ENCODE data around the gene ARF4. TPM values are rescaled to one million over a fixed set of nuclear protein-coding genes. Genes with fewer than 3 reads are reported as not detected.

ARF4 gene
- total and polyA plus RNA-seq, 2 of the 4 experiments (the other 2 are of a cell fraction): 172 to 412 TPM

- no peaks in the 10 kb centered on the region for H3K9me3 ChIP-seq (ENCODE audit: control insufficient read depth, insufficient read depth, low read length)
- H3K14ac ChIP-seq (replicated peaks; ENCODE audit: low read depth, low read length): no peak overlapping the region
- no peak overlapping the region for H3K18ac ChIP-seq (ENCODE audit: low read depth, low read length)
- H3K79me1 ChIP-seq (ENCODE audit: low read depth in 1 of 2, low read length in 2 of 2): no peaks in the 10 kb centered on the region
- dilution Hi-C loops (cut with HindIII; ENCODE audit: low sequenced_read_pairs, unreplicated experiment): no loop called here
- intact Hi-C loops (cut with micrococcal nuclease): no loop called here
- no peaks in the 10 kb centered on the region; the same call in 1 of the 2 replicates for H3K27me3 ChIP-seq (ENCODE audit: control insufficient read depth, insufficient read depth, low read length)
- no peak overlapping the region for H4K8ac ChIP-seq (ENCODE audit: low read depth in 2 of 2, low read length in 2 of 2)
- DNase-seq: no peak
- H2BK20ac ChIP-seq (ENCODE audit: low read depth, low read length): no peak overlapping the region
- H3K56ac ChIP-seq (ENCODE audit: extremely low read depth, insufficient read depth, low read length): no peak overlapping the region
- H3K27ac ChIP-seq (ENCODE audit: insufficient read depth, low read length): no peak overlapping the region
- H3K4ac ChIP-seq (ENCODE audit: low read depth, low read length): no peak overlapping the region
- no peak overlapping the region for H4K5ac ChIP-seq (ENCODE audit: low read depth, low read length)
- no peak overlapping the region for H3K4me2 ChIP-seq (ENCODE audit: low read depth, low read length)
- no peak overlapping the region for H3K23ac ChIP-seq (ENCODE audit: low read depth, low read length)
- peaks cover 3% of the 10 kb centered on the region for H3K4me1 ChIP-seq (ENCODE audit: control insufficient read depth, insufficient read depth, low read length)
- POLR2A ChIA-PET (ENCODE audit: unreplicated experiment): no interaction called here
- H4K91ac ChIP-seq (ENCODE audit: insufficient read depth, low read depth, low read length): no peak overlapping the region
- H3K9me1 ChIP-seq (ENCODE audit: insufficient read depth, low read length): no peaks in the 10 kb centered on the region
- no peaks in the 10 kb centered on the region for H3K36me3 ChIP-seq (ENCODE audit: control insufficient read depth, insufficient read depth, low read length)
- CTCF ChIA-PET: no interaction called here
- H3K9ac ChIP-seq (ENCODE audit: low read depth, low read length): no peak overlapping the region
- BruUV-seq (replicated peaks): no TSS peak
- H2AK5ac ChIP-seq (ENCODE audit: low read depth, low read length): no peak overlapping the region
- H2BK15ac ChIP-seq (ENCODE audit: low read depth, low read length): no peak overlapping the region
- H2BK120ac ChIP-seq (ENCODE audit: low read depth, low read length): no peak overlapping the region
- in situ Hi-C loops (cut with MboI; ENCODE audit: low sequenced_read_pairs): no loop called here
- no peak overlapping the region for H2AK9ac ChIP-seq (replicated peaks; ENCODE audit: low read depth, low read length, poor library complexity)
- TF ChIP-seq POLR2A (IDR thresholded peaks at IDR 0.05; ENCODE audit: low read depth, low read length): no peak
- no peak for TF ChIP-seq BHLHE40 (IDR thresholded peaks at IDR 0.05; ENCODE audit: low read depth, low read length)
- TF ChIP-seq CTCF (conservative IDR thresholded peaks at IDR 0.05; ENCODE audit: low read depth, low read length): no peak
- no peak for TF ChIP-seq RFX5 (IDR thresholded peaks at IDR 0.05; ENCODE audit: low read depth, low read length)
- no peak for TF ChIP-seq SMC3 (IDR thresholded peaks at IDR 0.05; ENCODE audit: low read depth, low read length)
- no peak for TF ChIP-seq CHD1 (IDR thresholded peaks at IDR 0.05; ENCODE audit: low read depth, low read length)
- no peak for TF ChIP-seq MXI1 (IDR thresholded peaks at IDR 0.05; ENCODE audit: borderline replicate concordance, low read depth, low read length)
- TF ChIP-seq RAD21 (IDR thresholded peaks at IDR 0.05; ENCODE audit: low read length): no peak
- TF ChIP-seq ELK1 (IDR thresholded peaks at IDR 0.05; ENCODE audit: borderline replicate concordance, low read depth, low read length): no peak
- TF ChIP-seq RCOR1 (IDR thresholded peaks at IDR 0.05; ENCODE audit: insufficient replicate concordance, low read length): no peak
- no peak for TF ChIP-seq CEBPB (IDR thresholded peaks at IDR 0.05; ENCODE audit: low read depth, low read length)
- TF ChIP-seq USF2 (IDR thresholded peaks at IDR 0.05; ENCODE audit: low read depth, low read length): no peak
- TF ChIP-seq FOS (IDR thresholded peaks at IDR 0.05; ENCODE audit: low read depth, low read length): no peak
- no peak for TF ChIP-seq MAFK (IDR thresholded peaks at IDR 0.05; ENCODE audit: low read depth, low read length)
- TF ChIP-seq MAZ (IDR thresholded peaks at IDR 0.05; ENCODE audit: borderline replicate concordance, low read depth, low read length): no peak
- no peak for TF ChIP-seq NFE2L2 (IDR thresholded peaks at IDR 0.05; ENCODE audit: low read depth, low read length)
- no peak overlapping the region for H3K4me3 ChIP-seq (ENCODE audit: insufficient read depth, low read depth, low read length)
- H2BK5ac ChIP-seq (ENCODE audit: low read depth, low read length, poor library complexity, severe bottlenecking): no peak overlapping the region
- WGBS, 2 experiments (ENCODE audit: extremely low coverage in 2 of 2, insufficient read length in 1 of 2): 83% methylated on average over 1 of the region's 7 CpGs; no CpG with 5 or more reads in 1 of the 2 experiments
- peak; percentile 44 for ATAC-seq (ENCODE audit: low read depth)
- H4K20me1 ChIP-seq (ENCODE audit: insufficient read depth, low read length): no peaks in the 10 kb centered on the region
- H2AFZ ChIP-seq (replicated peaks; ENCODE audit: low read length, poor library complexity): no peak overlapping the region
Measured at GRCh38 chr3:57545636-57546268, 51.4 kb downstream of the ARF4 start.

All from IMR-90 (cell line).